ENCODE results near the gene DSCAM.

DNA sequence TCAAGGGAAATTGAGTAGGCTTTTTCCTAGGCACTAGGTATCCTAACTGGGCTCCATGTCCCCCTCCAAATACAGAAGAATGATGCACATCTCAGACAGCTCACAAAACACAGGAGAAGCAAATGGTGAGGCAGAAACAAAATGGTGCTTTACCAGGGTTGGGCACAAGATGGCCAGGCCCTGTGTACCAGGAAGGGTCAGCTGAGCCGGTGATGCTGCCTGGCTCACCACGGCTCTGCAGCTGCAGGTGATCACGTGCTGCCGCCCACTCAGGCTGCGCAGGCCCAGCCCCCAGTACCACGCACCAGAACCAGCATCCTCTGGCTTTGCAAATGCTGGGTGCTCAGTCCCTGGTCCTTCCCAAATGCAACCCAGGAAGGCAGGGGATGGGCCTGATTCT lies 993 bp upstream of the DSCAM start:
- TF ChIP-seq EGR1 (IDR thresholded peaks at IDR 0.05; ENCODE audit: low read depth), result no peak
- TF ChIP-seq, protein P1, sequence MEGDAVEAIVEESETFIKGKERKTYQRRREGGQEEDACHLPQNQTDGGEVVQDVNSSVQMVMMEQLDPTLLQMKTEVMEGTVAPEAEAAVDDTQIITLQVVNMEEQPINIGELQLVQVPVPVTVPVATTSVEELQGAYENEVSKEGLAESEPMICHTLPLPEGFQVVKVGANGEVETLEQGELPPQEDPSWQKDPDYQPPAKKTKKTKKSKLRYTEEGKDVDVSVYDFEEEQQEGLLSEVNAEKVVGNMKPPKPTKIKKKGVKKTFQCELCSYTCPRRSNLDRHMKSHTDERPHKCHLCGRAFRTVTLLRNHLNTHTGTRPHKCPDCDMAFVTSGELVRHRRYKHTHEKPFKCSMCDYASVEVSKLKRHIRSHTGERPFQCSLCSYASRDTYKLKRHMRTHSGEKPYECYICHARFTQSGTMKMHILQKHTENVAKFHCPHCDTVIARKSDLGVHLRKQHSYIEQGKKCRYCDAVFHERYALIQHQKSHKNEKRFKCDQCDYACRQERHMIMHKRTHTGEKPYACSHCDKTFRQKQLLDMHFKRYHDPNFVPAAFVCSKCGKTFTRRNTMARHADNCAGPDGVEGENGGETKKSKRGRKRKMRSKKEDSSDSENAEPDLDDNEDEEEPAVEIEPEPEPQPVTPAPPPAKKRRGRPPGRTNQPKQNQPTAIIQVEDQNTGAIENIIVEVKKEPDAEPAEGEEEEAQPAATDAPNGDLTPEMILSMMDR (IDR thresholded peaks at IDR 0.05 in 2 of 3, conservative IDR thresholded peaks at IDR 0.05 in 1 of 3; ENCODE audit: borderline replicate concordance in 1 of 3, insufficient read depth in 1 of 3, low read depth in 2 of 3, low read length in 2 of 3), result no peak
- no peak for TF ChIP-seq POLR2A (IDR thresholded peaks at IDR 0.05; ENCODE audit: borderline replicate concordance, extremely low read depth, insufficient read depth, insufficient read length)
- TF ChIP-seq YY1 (IDR thresholded peaks at IDR 0.05; ENCODE audit: extremely low read depth, insufficient replicate concordance, low read depth, low read length), result no peak
- TF ChIP-seq EZH2phosphoT487 (IDR thresholded peaks at IDR 0.05; ENCODE audit: borderline replicate concordance), result no peak
- TF ChIP-seq TCF7L2 (IDR thresholded peaks at IDR 0.05; ENCODE audit: borderline replicate concordance, extremely low read depth, insufficient read depth, insufficient read length), result no peak
- TF ChIP-seq POLR2AphosphoS5 (IDR thresholded peaks at IDR 0.05; ENCODE audit: low read depth, low read length), result no peak
- no peak for TF ChIP-seq JUND (IDR thresholded peaks at IDR 0.05)
- TF ChIP-seq, protein P2, sequence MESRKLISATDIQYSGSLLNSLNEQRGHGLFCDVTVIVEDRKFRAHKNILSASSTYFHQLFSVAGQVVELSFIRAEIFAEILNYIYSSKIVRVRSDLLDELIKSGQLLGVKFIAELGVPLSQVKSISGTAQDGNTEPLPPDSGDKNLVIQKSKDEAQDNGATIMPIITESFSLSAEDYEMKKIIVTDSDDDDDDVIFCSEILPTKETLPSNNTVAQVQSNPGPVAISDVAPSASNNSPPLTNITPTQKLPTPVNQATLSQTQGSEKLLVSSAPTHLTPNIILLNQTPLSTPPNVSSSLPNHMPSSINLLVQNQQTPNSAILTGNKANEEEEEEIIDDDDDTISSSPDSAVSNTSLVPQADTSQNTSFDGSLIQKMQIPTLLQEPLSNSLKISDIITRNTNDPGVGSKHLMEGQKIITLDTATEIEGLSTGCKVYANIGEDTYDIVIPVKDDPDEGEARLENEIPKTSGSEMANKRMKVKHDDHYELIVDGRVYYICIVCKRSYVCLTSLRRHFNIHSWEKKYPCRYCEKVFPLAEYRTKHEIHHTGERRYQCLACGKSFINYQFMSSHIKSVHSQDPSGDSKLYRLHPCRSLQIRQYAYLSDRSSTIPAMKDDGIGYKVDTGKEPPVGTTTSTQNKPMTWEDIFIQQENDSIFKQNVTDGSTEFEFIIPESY (IDR thresholded peaks at IDR 0.05; ENCODE audit: extremely low read depth, insufficient replicate concordance, low read length), result no peak
- TF ChIP-seq SP1 (IDR thresholded peaks at IDR 0.05; ENCODE audit: low read depth), result no peak
- TF ChIP-seq EZH2 (IDR thresholded peaks at IDR 0.05), result no peak
- no peak for TF ChIP-seq ZFX (IDR thresholded peaks at IDR 0.05)

All from HCT116 (cell line).